Heart left ventricle (tissue), 16 donors: ENCODE results near the gene PFKP. TPM values are rescaled to one million over a fixed set of nuclear protein-coding genes. Genes with fewer than 3 reads are reported as not detected.

ENCODE experiments used
- ATAC-seq, 4 donors: fragments of 200-7000 bp; cut with Tn5 transposase; one replicate each; pipeline ENCODE4 v1.9.1; 2020 to 2022; ENCODE audit warnings: moderate library complexity in 4 of 4, mild to moderate bottlenecking in 3 of 4, moderate number of reproducible peaks in 1 of 4
- DNase-seq, 5 donors: peaks; one replicate each; pipeline ENCODE4 v3.0.0-alpha.2; 2020
- H3K27ac ChIP-seq, 12 donors: fragments of 200-600 bp; sonication (generic) in 4 of 12; one replicate each; pipeline versions ENCODE4 v1.5.0 to v1.8.0; 2016 to 2022; ENCODE audit warnings: mild to moderate bottlenecking in 2 of 12
- H3K27me3 ChIP-seq, 9 donors: fragments of 200-600 bp; sonication (generic) in 2 of 9; one replicate each; pipeline versions ENCODE4 v1.5.1 to v1.8.0; 2016 to 2022; ENCODE audit warnings: mild to moderate bottlenecking in 3 of 9
- H3K36me3 ChIP-seq, 9 donors: fragments of 200-600 bp; sonication (generic) in 2 of 9; one replicate each; pipeline versions ENCODE4 v1.5.0 to v1.8.0; 2018 to 2022; ENCODE audit warnings: mild to moderate bottlenecking in 2 of 9
- H3K4me1 ChIP-seq, 12 donors: fragments of 200-600 bp; sonication (generic) in 4 of 12; one replicate each; pipeline versions ENCODE4 v1.5.0 to v1.8.0; 2016 to 2022; ENCODE audit warnings: mild to moderate bottlenecking in 3 of 12
- H3K4me3 ChIP-seq, 12 donors: fragments of 200-600 bp; sonication (generic) in 4 of 12; one replicate each; pipeline versions ENCODE4 v1.5.0 to v1.8.0; 2017 to 2022; ENCODE audit warnings: mild to moderate bottlenecking in 9 of 12, moderate library complexity in 4 of 12
- H3K9me3 ChIP-seq, 12 donors: fragments of 200-600 bp; sonication (generic) in 4 of 12; one replicate each; pipeline versions ENCODE4 v1.5.0 to v1.8.0; 2016 to 2022; ENCODE audit warnings: mild to moderate bottlenecking in 1 of 12
- POLR2A ChIP-seq, 2 donors: fragments of 450-650 bp; IDR thresholded peaks; one replicate each; pipeline ENCODE4 v1.6.1; 2017; ENCODE audit warnings: antibody characterized with exemption in 2 of 2, mild to moderate bottlenecking in 2 of 2, moderate library complexity in 2 of 2
- WGBS, 4 donors: extraction: QIAGEN DNeasy Blood & Tissue Kit in 2 of 4; methylation state at CpG; one replicate each; pipeline versions ENCODE4 v1.1.5 to v1.1.7; 2013 to 2018; 5-methylcytosine and 5-hydroxymethylcytosine counted together
- intact Hi-C, 10 donors: fragments of 100-400 bp; cut with DNase I; formaldehyde crosslinking; loops; one replicate each; pipeline versions ENCODE4 v1.11.1 to v1.14.2; 2022
- polyA plus RNA-seq, 2 donors: library from polyadenylated mRNA; stranded (reverse); fragments of 200-250 nt; gene quantifications; one replicate each; pipeline ENCODE4 v1.2.3, GENCODE V29; 2013
- total RNA-seq, 9 donors: library from RNA; depleted of rRNA in 2 of 9; stranded (reverse); fragments of >200 nt in 2 of 9; fragmentation: NEBNext Ultra II Directional in 3 of 9; extraction: Animal tissue kit (Norgen Biotek cat#: 25700) in 3 of 9; gene quantifications; one replicate each; pipeline versions ENCODE4 v1.1.0 to v1.2.4, GENCODE V29; 2016 to 2023
- TF ChIP-seq, protein P1 (sequence below), 12 donors: fragments of 200-600 bp; sonication (generic) in 4 of 12; IDR thresholded peaks; one replicate each; pipeline versions ENCODE4 v1.5.0 to v1.8.0; 2018 to 2022; ENCODE audit warnings: antibody characterized with exemption in 12 of 12, mild to moderate bottlenecking in 5 of 12
- donor health status: ischemic (EF 13 %, LVEDD 7.1; RV severe dilation, severe dysfunction).
- donor health status: healthy with polysubstance abuse.
- donor health status: DM: no; HTN: yes; CAD: no.
- donor health status: DM: no; HTN: no; CAD: no.
- donor health status: ischemic (EF 25% LVEDD 6.9; RV normal size, moderate dysfunction).
- donor health status: ischemic (EF 25% LVEDD 5.7; RV mildly dilated, moderate dysfunction).
- donor health status: healthy.
- donor health status: DM: yes; HTN: yes; CAD: no.
- donor health status: ischemic (EF 35%, LVEDD 5.7; RV mildly dilated, moderate dysfunction).
- donor health status: nonischemic (EF 11% LVEDD 7.7; RV severe dilation, severe dysfunction).
- donor health status: DM: yes; HTN: yes; CAD: no.
- donor health status: PGD.
- donor health status: ischemic (EF 29% LVEDD 5.4; RV normal size, mild dysfunction).
- donor health status: nonischemic (EF 23%, LVEDD 6.1; RV moderate dilation, normal function).

Gene PFKP
- total and polyA plus RNA-seq, 11 donors = 68.0 to 318 (median 183) TPM

DNA sequence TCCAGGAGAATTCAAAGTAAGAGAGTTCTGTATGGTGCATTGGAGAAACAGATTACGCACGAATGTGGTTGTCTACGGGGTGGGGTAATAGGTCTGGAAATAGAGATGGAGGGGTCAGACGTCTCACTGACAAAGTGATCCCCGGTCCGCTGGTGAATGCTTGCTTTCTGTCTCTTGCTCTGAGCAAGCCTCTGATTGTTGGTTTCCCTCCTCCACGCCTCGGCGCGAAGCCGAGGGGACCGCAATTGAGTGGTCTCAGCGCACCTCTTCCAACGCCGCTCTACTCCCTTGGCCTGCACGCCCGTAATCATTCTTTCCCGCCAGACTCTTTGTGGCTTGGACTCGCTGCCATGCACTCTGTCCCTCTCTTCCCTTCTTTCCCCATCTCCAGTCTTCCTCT, 46.5 kb upstream of the PFKP start:
- WGBS, 4 donors = 92 to 94% (median 93%) methylated on average over 19 of the region's 19 CpGs
- ATAC-seq (no peak), DNase-seq (no peak)
- peaks cover 0 to 6% (median 0%) of the 10 kb centered on the region in 12 donors for H3K9me3 ChIP-seq
- H3K27me3 ChIP-seq = peaks cover 0 to 5% (median 0%) of the 10 kb centered on the region in 9 donors
- H3K4me3 ChIP-seq = no peak overlapping the region
- no peaks in the 10 kb centered on the region for H3K36me3 ChIP-seq
- H3K4me1 ChIP-seq = no peaks in the 10 kb centered on the region
- intact Hi-C loops = loop anchor here in 1 of 10 donors (5.0 kb wide), 1 partner anchor 39 kb away; no protein-coding TSS in a partner anchor
- H3K27ac ChIP-seq = no peak overlapping the region
- TF ChIP-seq, protein P1, sequence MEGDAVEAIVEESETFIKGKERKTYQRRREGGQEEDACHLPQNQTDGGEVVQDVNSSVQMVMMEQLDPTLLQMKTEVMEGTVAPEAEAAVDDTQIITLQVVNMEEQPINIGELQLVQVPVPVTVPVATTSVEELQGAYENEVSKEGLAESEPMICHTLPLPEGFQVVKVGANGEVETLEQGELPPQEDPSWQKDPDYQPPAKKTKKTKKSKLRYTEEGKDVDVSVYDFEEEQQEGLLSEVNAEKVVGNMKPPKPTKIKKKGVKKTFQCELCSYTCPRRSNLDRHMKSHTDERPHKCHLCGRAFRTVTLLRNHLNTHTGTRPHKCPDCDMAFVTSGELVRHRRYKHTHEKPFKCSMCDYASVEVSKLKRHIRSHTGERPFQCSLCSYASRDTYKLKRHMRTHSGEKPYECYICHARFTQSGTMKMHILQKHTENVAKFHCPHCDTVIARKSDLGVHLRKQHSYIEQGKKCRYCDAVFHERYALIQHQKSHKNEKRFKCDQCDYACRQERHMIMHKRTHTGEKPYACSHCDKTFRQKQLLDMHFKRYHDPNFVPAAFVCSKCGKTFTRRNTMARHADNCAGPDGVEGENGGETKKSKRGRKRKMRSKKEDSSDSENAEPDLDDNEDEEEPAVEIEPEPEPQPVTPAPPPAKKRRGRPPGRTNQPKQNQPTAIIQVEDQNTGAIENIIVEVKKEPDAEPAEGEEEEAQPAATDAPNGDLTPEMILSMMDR (IDR thresholded peaks at IDR 0.05) = no peak
- TF ChIP-seq POLR2A (IDR thresholded peaks at IDR 0.05) = no peak

DNA sequence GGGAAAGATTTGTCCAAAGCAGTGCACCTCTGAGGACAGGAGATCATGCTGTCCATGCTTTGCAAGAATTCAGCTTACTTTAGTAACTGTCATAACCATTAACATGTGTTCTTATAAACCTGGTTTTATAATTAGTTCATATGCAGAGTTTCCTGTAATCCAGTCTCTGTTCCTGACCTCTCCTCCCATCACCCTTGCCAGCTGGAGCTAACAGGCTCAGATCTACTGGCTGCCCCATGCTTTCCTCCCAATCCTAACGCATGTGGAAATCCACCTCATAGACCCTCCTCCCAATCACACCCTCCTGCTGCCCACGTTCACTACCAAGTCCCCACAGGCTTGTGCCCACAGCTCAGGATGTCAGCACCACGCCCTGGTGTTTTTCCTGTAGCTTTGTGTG, 45.3 kb upstream of the PFKP start:
- no peak for TF ChIP-seq POLR2A (IDR thresholded peaks at IDR 0.05)
- TF ChIP-seq, protein P1 (IDR thresholded peaks at IDR 0.05) = no peak
- Histone ChIP-seq H3K27me3 (peaks cover 0 to 5% (median 0%) of the 10 kb centered on the region in 9 donors), H3K4me1 (no peaks in the 10 kb centered on the region), H3K9me3 (peaks cover 0 to 6% (median 0%) of the 10 kb centered on the region in 12 donors), H3K27ac (no peak overlapping the region), H3K4me3 (no peak overlapping the region), H3K36me3 (no peaks in the 10 kb centered on the region)
- no peak for DNase-seq
- intact Hi-C loops = loop anchor here in 1 of 10 donors (5.0 kb wide), 1 partner anchor 40 kb away; no protein-coding TSS in a partner anchor
- 54 to 83% (median 66%) methylated on average over 3 of the region's 3 CpGs for WGBS, 4 donors
- no peak for ATAC-seq

DNA sequence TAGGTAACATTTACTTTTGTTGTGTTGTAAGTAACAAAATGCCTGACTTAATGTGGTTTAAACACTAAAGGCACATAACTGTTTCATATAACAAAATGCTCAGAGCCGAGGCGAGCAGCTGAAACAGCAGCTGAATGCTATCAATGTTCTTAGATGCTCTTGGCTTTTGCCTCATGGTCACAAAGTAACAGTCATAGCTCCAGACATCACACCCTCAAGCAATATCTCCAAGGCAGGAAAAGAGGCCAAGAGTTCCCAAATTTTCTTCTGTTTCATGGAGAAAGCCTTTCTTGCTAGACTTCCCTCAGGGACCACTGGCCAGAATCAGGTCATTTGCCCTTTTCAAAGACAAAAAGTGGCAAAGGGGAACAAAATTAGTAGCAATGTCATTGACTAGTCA, 43.5 kb upstream of the PFKP start:
- Histone ChIP-seq H3K9me3 (peaks cover 0 to 6% (median 0%) of the 10 kb centered on the region in 12 donors), H3K4me1 (no peaks in the 10 kb centered on the region), H3K27ac (no peak overlapping the region), H3K27me3 (peaks cover 0 to 7% (median 0%) of the 10 kb centered on the region in 9 donors), H3K4me3 (no peak overlapping the region), H3K36me3 (no peaks in the 10 kb centered on the region)
- intact Hi-C loops = loop anchor here in 1 of 10 donors (5.0 kb wide), 1 partner anchor 42 kb away; no protein-coding TSS in a partner anchor
- DNase-seq = no peak
- WGBS, 4 donors = 86 to 94% (median 90%) methylated on average over 2 of the region's 2 CpGs
- TF ChIP-seq POLR2A (IDR thresholded peaks at IDR 0.05) = no peak
- TF ChIP-seq, protein P1 (IDR thresholded peaks at IDR 0.05) = no peak
- ATAC-seq = no peak

DNA sequence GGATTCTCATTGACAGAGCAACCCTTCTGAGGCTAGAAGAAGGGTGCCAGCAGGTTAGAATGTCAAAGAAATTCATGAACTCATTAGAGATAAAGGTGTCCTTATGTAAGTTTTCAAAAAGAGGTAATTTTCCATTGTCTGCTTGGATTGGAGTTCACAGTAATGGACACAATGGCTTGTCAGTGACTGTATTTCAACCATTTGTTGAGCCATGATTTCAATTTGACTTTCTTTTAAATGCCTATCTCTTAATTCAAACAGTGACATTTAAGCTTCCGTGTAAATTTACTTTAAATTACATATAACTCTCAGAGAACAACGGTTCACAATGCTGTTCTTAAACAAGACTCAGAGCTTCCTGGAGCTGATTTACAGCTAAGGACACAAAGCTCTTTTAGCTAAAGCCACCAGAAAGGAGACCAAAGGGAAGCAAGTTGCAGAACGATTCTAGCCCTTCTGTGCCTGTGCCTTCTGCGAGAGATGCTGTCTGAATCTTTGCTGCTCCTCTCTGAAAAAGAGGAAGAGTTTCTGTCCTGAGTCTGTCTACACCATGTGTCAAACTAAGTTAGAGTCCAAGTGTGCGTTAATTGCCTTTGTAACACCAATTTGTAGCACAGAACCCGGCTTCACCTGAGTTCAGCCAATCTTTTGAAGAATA, 42.2 kb upstream of the PFKP start:
- H3K9me3 ChIP-seq = peaks cover 0 to 6% (median 0%) of the 10 kb centered on the region in 12 donors
- DNase-seq (no peak), ATAC-seq (no peak)
- H3K27ac ChIP-seq = no peak overlapping the region
- no peak for TF ChIP-seq POLR2A (IDR thresholded peaks at IDR 0.05)
- TF ChIP-seq, protein P1 (IDR thresholded peaks at IDR 0.05) = no peak
- H3K27me3 ChIP-seq = peaks cover 0 to 8% (median 0%) of the 10 kb centered on the region in 9 donors
- intact Hi-C loops = no loop called here
- H3K36me3 ChIP-seq = no peaks in the 10 kb centered on the region
- 78 to 84% (median 81%) methylated on average over 6 of the region's 6 CpGs for WGBS, 4 donors
- H3K4me1 ChIP-seq = no peaks in the 10 kb centered on the region
- no peak overlapping the region for H3K4me3 ChIP-seq
